Esophagus muscularis mucosa (tissue), 4 donors: ENCODE data around the gene DIP2C.

ENCODE experiments used
- EP300 ChIP-seq: sonication (generic); formaldehyde crosslinking; IDR thresholded peaks from one replicate; pipeline ENCODE4 v1.6.1; 2017; ENCODE audit warnings: antibody characterized with exemption
- POLR2A ChIP-seq: fragments of 450-650 bp; IDR thresholded peaks from one replicate; pipeline ENCODE4 v1.6.1; 2017; ENCODE audit warnings: antibody characterized with exemption, moderate library complexity, mild to moderate bottlenecking, low read depth
- POLR2AphosphoS5 ChIP-seq, 2 donors: sonication (generic); formaldehyde crosslinking; IDR thresholded peaks; one replicate each; pipeline ENCODE4 v1.6.1; 2017; ENCODE audit warnings: antibody characterized with exemption in 2 of 2
- TF ChIP-seq, protein P1 (sequence below), 3 experiments: fragments of 200-600 bp in 2 of 3; fragments of 450-650 bp in 1 of 3; sonication (generic) in 2 of 3; IDR thresholded peaks; one replicate each; pipeline ENCODE4 v1.5.1; 2017 to 2019; ENCODE audit warnings: antibody characterized with exemption in 3 of 3, mild to moderate bottlenecking in 2 of 3, moderate library complexity in 1 of 3

DNA sequence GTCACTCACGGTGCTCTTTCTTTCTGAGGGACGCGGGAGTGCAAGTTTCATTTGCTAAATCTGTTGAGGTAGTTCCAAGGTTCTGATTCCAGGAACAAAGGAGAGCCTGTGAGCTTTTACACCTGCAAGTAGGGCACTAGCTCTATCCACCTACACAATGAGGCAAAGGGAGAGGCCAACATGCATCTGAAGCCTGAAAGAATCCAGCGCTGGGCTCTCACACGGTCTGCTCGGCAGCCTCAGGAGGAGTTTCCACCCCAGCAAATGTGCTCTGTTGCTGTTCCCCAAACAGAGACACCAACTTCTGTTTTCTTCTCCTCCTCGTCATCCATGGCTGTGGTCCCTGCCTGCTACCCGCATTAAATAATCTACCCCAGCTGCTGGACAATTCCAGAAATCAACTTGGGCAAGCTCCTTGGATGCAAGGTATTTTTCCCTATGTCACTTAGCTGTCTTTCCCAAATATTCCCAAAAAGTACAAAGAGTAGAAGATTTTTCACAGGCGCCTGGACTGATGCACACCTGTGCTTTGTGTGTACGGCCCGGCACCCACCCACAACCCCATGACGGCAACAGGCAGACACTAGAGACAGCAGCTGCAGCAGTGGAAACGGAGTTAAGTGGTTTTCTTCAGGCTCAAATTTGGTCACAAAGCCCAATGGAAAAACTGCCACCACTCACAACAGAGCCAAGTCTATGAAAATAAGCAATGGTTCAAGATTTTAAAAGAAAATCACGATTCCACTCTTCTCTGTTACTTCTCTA is 377.4 kb downstream of the DIP2C start:
- TF ChIP-seq POLR2AphosphoS5 (IDR thresholded peaks at IDR 0.05): no peak
- TF ChIP-seq, protein P1, sequence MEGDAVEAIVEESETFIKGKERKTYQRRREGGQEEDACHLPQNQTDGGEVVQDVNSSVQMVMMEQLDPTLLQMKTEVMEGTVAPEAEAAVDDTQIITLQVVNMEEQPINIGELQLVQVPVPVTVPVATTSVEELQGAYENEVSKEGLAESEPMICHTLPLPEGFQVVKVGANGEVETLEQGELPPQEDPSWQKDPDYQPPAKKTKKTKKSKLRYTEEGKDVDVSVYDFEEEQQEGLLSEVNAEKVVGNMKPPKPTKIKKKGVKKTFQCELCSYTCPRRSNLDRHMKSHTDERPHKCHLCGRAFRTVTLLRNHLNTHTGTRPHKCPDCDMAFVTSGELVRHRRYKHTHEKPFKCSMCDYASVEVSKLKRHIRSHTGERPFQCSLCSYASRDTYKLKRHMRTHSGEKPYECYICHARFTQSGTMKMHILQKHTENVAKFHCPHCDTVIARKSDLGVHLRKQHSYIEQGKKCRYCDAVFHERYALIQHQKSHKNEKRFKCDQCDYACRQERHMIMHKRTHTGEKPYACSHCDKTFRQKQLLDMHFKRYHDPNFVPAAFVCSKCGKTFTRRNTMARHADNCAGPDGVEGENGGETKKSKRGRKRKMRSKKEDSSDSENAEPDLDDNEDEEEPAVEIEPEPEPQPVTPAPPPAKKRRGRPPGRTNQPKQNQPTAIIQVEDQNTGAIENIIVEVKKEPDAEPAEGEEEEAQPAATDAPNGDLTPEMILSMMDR (IDR thresholded peaks at IDR 0.05): no peak
- no peak for TF ChIP-seq POLR2A
- TF ChIP-seq EP300: no peak
